T-helper 17 cell (primary cell): ENCODE data around the gene CAMK1G. TPM values are rescaled to one million over a fixed set of nuclear protein-coding genes. Genes with fewer than 3 reads are reported as not detected.

ENCODE experiments used
- total RNA-seq, 4 donors: library from RNA in 2 of 4; stranded (reverse) in 2 of 4; gene quantifications; one replicate each; pipeline ENCODE4 v1.2.3 and lab custom pipeline; 2022 to 2026

Gene CAMK1G
- total RNA-seq, 2 donors from 2014 or later: not detected

Other genes starting within 250 kb of the CAMK1G start
- gene LAMB3, start 68.7 kb downstream of the CAMK1G start, total RNA-seq: 1 to 10 TPM in 1 of 2 donors, under 1 TPM in 1; 0.37 to 1.1 TPM
- 10 to 100 TPM in 1 of 2 donors, 1 to 10 TPM in 1; 6.6 to 13.5 TPM for gene G0S2, start 91.7 kb downstream of the CAMK1G start, total RNA-seq
- 1 to 10 TPM; 1.2 to 4.0 TPM for gene HSD11B1, start 121.1 kb downstream of the CAMK1G start, total RNA-seq
- gene TRAF3IP3, start 172.3 kb downstream of the CAMK1G start, total RNA-seq: 100 to 1,000 TPM; 286 to 288 TPM
- gene C1orf74, start 200.8 kb downstream of the CAMK1G start, total RNA-seq: under 1 TPM; 0.42 to 0.50 TPM
- 1 to 10 TPM in 1 of 2 donors, under 1 TPM in 1; 0.20 to 1.1 TPM for gene IRF6, start 222.4 kb downstream of the CAMK1G start, total RNA-seq
- gene UTP25, start 244.3 kb downstream of the CAMK1G start, total RNA-seq: 1 to 10 TPM; 5.9 to 6.3 TPM